Lower leg skin (tissue), 4 donors: Measurements from ENCODE around the gene APPBP2. TPM values are rescaled to one million over a fixed set of nuclear protein-coding genes. Genes with fewer than 3 reads are reported as not detected.

Experiments
- DNase-seq, 2 donors: peaks; one replicate each; pipeline ENCODE4 v3.0.0-alpha.2; 2019; ENCODE audit warnings: low spot score in 2 of 2
- H3K4me3 ChIP-seq: fragments of 200-600 bp; sonication (generic); 2 replicates; pipeline ENCODE4 v1.5.1; 2017; ENCODE audit warnings: mild to moderate bottlenecking, low read depth; ENCODE audit not compliant: poor library complexity, severe bottlenecking
- CTCF ChIP-seq, 3 donors: fragments of 450-650 bp; IDR thresholded peaks; one replicate each; pipeline ENCODE4 v1.5.1; 2016; ENCODE audit warnings: antibody characterized with exemption in 3 of 3, mild to moderate bottlenecking in 3 of 3, moderate library complexity in 2 of 3
- POLR2A ChIP-seq, 2 donors: fragments of 450-650 bp; IDR thresholded peaks; one replicate each; pipeline ENCODE4 v1.6.1; 2016 to 2017; ENCODE audit warnings: antibody characterized with exemption in 2 of 2, mild to moderate bottlenecking in 1 of 2, moderate library complexity in 1 of 2
- WGBS, 2 donors: methylation state at CpG; one replicate each; pipeline ENCODE4 v1.1.5; 2018; 5-methylcytosine and 5-hydroxymethylcytosine counted together
- intact Hi-C: fragments of 100-400 bp; cut with DNase I; formaldehyde crosslinking; loops from one replicate; pipeline ENCODE4 v1.15.0; 2023; ENCODE audit warnings: low total_unique reads
- total RNA-seq, 4 donors: library from RNA; depleted of rRNA; stranded (reverse); fragments of >200 nt; gene quantifications; one replicate each; pipeline ENCODE4 v1.1.0, GENCODE V29; 2016

The APPBP2 gene
- total RNA-seq, 4 donors from 2014 or later: 14.8 to 21.6 (median 17.1) TPM

DNA sequence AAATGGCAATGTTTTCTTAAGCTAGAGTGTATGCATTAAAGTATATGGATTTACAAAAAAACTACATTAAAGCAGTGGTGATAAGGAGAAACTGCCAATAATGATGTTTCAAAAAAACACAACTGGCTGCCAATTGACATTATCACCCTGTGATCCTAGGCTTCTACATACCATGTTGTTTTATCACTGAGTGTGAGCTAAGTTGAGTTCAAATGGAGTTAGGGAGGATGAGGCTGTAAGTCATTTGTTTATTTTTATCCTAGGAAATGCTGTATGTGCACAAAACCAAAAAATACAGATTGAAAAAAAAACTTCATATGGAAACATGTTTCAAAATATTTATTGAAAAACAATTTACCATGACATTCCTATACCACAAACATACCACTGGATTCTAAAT, 80.9 kb downstream of the APPBP2 start:
- no peak for DNase-seq
- intact Hi-C loops: no loop called here
- H3K4me3 ChIP-seq: no peak overlapping the region
- TF ChIP-seq CTCF (IDR thresholded peaks at IDR 0.05) (no peak), POLR2A (IDR thresholded peaks at IDR 0.05) (no peak)

GRCh38 chr17:60443713-60444112, 82.3 kb downstream of the APPBP2 start:
- intact Hi-C loops: no loop called here
- H3K4me3 ChIP-seq: no peak overlapping the region
- TF ChIP-seq CTCF (IDR thresholded peaks at IDR 0.05) (no peak), POLR2A (IDR thresholded peaks at IDR 0.05) (no peak)
- 23 to 39% methylated on average over 6 of the region's 6 CpGs for WGBS, 2 donors
- DNase-seq: no peak

- DNase-seq: no peak
- 51 to 53% methylated on average over 6 of the region's 6 CpGs for WGBS, 2 donors
- no peak for TF ChIP-seq POLR2A (IDR thresholded peaks at IDR 0.05)
- TF ChIP-seq CTCF (IDR thresholded peaks at IDR 0.05): no peak
- intact Hi-C loops: no loop called here
- no peak overlapping the region for H3K4me3 ChIP-seq
Observed at GRCh38 chr17:60442271-60443173, 83.5 kb downstream of the APPBP2 start.

- WGBS, 2 donors: 25% methylated on average over 2 of the region's 2 CpGs
- H3K4me3 ChIP-seq: no peak overlapping the region
- intact Hi-C loops: no loop called here
- no peak for DNase-seq
- TF ChIP-seq CTCF (IDR thresholded peaks at IDR 0.05) (no peak), POLR2A (IDR thresholded peaks at IDR 0.05) (no peak)
Observed at GRCh38 chr17:60439501-60439900, 86.5 kb downstream of the APPBP2 start.

DNA sequence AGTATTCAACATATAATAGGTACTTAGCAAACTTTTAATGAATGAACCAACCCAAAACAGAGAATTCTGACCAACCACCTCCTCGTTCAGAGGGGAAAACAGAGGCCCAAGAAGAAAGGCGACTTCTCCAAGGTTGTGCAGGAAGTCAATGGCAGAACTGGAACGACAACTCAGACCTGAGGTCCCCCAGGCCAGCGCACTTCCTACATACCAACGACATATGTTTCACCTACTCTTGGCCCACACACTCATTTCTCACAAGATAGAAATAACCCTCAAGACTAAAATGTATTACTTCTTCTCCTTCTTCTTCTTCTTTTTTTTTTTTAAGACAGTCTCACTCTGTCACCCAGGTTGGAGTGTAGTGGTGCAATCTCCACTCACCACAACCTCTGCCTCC, 89.4 kb downstream of the APPBP2 start:
- 48 to 50% methylated on average over 5 of the region's 5 CpGs for WGBS, 2 donors
- intact Hi-C loops: no loop called here
- TF ChIP-seq POLR2A (IDR thresholded peaks at IDR 0.05) (no peak), CTCF (IDR thresholded peaks at IDR 0.05) (no peak)
- H3K4me3 ChIP-seq: no peak overlapping the region
- peak in 1 of 2 donors; percentile 34 for DNase-seq
